ENCODE results near the gene MYOG. TPM values are rescaled to one million over a fixed set of nuclear protein-coding genes. Genes with fewer than 3 reads are reported as not detected.

The MYOG gene
- polyA plus RNA-seq, 1 donor (not counting 4 experiments of a cell fraction or from before 2014, with no cell fraction given) = not detected

GRCh38 chr1:203104789-203105390 is 19.1 kb upstream of the MYOG start:
- H3K4me1 ChIP-seq (ENCODE audit: control insufficient read depth, extremely low read depth, insufficient read depth, low read length) = no peaks in the 10 kb centered on the region
- no peak overlapping the region for H3K9ac ChIP-seq (ENCODE audit: control insufficient read depth, extremely low read depth, insufficient read depth, low read length)
- H4K20me1 ChIP-seq (ENCODE audit: control insufficient read depth, extremely low read depth, insufficient read depth, low read length) = no peaks in the 10 kb centered on the region
- H3K4me2 ChIP-seq (ENCODE audit: control insufficient read depth, extremely low read depth, insufficient read depth, low read depth, low read length) = no peak overlapping the region
- no peak overlapping the region for H2AFZ ChIP-seq (ENCODE audit: control insufficient read depth, low read length)
- no peak for TF ChIP-seq EZH2 (IDR thresholded peaks at IDR 0.05; ENCODE audit: low read length)
- TF ChIP-seq, protein P1, sequence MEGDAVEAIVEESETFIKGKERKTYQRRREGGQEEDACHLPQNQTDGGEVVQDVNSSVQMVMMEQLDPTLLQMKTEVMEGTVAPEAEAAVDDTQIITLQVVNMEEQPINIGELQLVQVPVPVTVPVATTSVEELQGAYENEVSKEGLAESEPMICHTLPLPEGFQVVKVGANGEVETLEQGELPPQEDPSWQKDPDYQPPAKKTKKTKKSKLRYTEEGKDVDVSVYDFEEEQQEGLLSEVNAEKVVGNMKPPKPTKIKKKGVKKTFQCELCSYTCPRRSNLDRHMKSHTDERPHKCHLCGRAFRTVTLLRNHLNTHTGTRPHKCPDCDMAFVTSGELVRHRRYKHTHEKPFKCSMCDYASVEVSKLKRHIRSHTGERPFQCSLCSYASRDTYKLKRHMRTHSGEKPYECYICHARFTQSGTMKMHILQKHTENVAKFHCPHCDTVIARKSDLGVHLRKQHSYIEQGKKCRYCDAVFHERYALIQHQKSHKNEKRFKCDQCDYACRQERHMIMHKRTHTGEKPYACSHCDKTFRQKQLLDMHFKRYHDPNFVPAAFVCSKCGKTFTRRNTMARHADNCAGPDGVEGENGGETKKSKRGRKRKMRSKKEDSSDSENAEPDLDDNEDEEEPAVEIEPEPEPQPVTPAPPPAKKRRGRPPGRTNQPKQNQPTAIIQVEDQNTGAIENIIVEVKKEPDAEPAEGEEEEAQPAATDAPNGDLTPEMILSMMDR (optimal IDR thresholded peaks at IDR 0.05 in 1 of 3, IDR thresholded peaks at IDR 0.05 in 1 of 3, conservative IDR thresholded peaks at IDR 0.05 in 1 of 3; ENCODE audit: extremely low read depth in 1 of 3, insufficient read depth in 2 of 3, low read length in 3 of 3) = no peak
- no peaks in the 10 kb centered on the region for H3K9me1 ChIP-seq (ENCODE audit: control insufficient read depth, extremely low read depth, insufficient read depth, low read length)
- no peak for DNase-seq (ENCODE audit: low read depth, low spot score)
- no peaks in the 10 kb centered on the region for H3K36me3 ChIP-seq (ENCODE audit: control insufficient read depth in 2 of 2, extremely low read depth in 1 of 2, insufficient read depth in 2 of 2, low read length in 2 of 2)
- no peaks in the 10 kb centered on the region for H3K9me3 ChIP-seq (ENCODE audit: control insufficient read depth, low read depth, low read length)
- no peak for FAIRE-seq
- H3K27ac ChIP-seq (ENCODE audit: control insufficient read depth, insufficient read depth, low read length) = no peak overlapping the region
- H3K79me2 ChIP-seq (ENCODE audit: control insufficient read depth, insufficient read depth, low read length) = no peaks in the 10 kb centered on the region
- H3K4me3 ChIP-seq (ENCODE audit: control insufficient read depth in 2 of 3, extremely low read depth in 1 of 3, insufficient read depth in 2 of 3, low read depth in 1 of 3, low read length in 3 of 3) = no peak overlapping the region
- peaks cover 5% of the 10 kb centered on the region for H3K27me3 ChIP-seq (ENCODE audit: control insufficient read depth, extremely low read depth, insufficient read depth, low read length)
- dilution Hi-C loops (cut with MboI; ENCODE audit: extremely low pct_ligation_motif_present, low sequenced_read_pairs) = no loop called here

- dilution Hi-C loops (cut with MboI; ENCODE audit: extremely low pct_ligation_motif_present, low sequenced_read_pairs) = no loop called here
- H2AFZ ChIP-seq (ENCODE audit: control insufficient read depth, low read length) = no peak overlapping the region
- TF ChIP-seq EZH2 (IDR thresholded peaks at IDR 0.05; ENCODE audit: low read length) = no peak
- TF ChIP-seq, protein P1 (optimal IDR thresholded peaks at IDR 0.05 in 1 of 3, IDR thresholded peaks at IDR 0.05 in 1 of 3, conservative IDR thresholded peaks at IDR 0.05 in 1 of 3; ENCODE audit: extremely low read depth in 1 of 3, insufficient read depth in 2 of 3, low read length in 3 of 3) = no peak
- H3K9me1 ChIP-seq (ENCODE audit: control insufficient read depth, extremely low read depth, insufficient read depth, low read length) = no peaks in the 10 kb centered on the region
- no peak overlapping the region for H3K4me3 ChIP-seq (ENCODE audit: control insufficient read depth in 2 of 3, extremely low read depth in 1 of 3, insufficient read depth in 2 of 3, low read depth in 1 of 3, low read length in 3 of 3)
- no peak overlapping the region for H3K9ac ChIP-seq (ENCODE audit: control insufficient read depth, extremely low read depth, insufficient read depth, low read length)
- H3K27me3 ChIP-seq (ENCODE audit: control insufficient read depth, extremely low read depth, insufficient read depth, low read length) = peaks cover 4% of the 10 kb centered on the region
- no peak overlapping the region for H3K27ac ChIP-seq (ENCODE audit: control insufficient read depth, insufficient read depth, low read length)
- H3K9me3 ChIP-seq (ENCODE audit: control insufficient read depth, low read depth, low read length) = no peaks in the 10 kb centered on the region
- H3K4me2 ChIP-seq (ENCODE audit: control insufficient read depth, extremely low read depth, insufficient read depth, low read depth, low read length) = no peak overlapping the region
- no peaks in the 10 kb centered on the region for H4K20me1 ChIP-seq (ENCODE audit: control insufficient read depth, extremely low read depth, insufficient read depth, low read length)
- H3K4me1 ChIP-seq (ENCODE audit: control insufficient read depth, extremely low read depth, insufficient read depth, low read length) = no peaks in the 10 kb centered on the region
- no peaks in the 10 kb centered on the region for H3K79me2 ChIP-seq (ENCODE audit: control insufficient read depth, insufficient read depth, low read length)
- no peak for FAIRE-seq
- H3K36me3 ChIP-seq (ENCODE audit: control insufficient read depth in 2 of 2, extremely low read depth in 1 of 2, insufficient read depth in 2 of 2, low read length in 2 of 2) = no peaks in the 10 kb centered on the region
- no peak for DNase-seq (ENCODE audit: low read depth, low spot score)
These were observed 18.1 kb upstream of the MYOG start for GRCh38 chr1:203103829-203104495.
